Activated naive CD4-positive, alpha-beta T cell treated with anti-CD3 and anti-CD28 coated beads for 36 hours (primary cell): ENCODE results near the gene ABI3BP. TPM values are rescaled to one million over a fixed set of nuclear protein-coding genes. Genes with fewer than 3 reads are reported as not detected.

Source experiments
- CTCF ChIA-PET: fragments of 350-600 bp; sonication (Branson Sonifier 250); formaldehyde crosslinking; loops from one replicate; lab custom pipeline; 2021; ENCODE audit warnings: antibody characterized with exemption; lab: Charles Lee
- DNase-seq: peaks from one replicate; pipeline ENCODE4 v3.0.0-alpha.2; 2020
- H3K27ac Mint-ChIP-seq: one replicate; pipeline ENCODE4 v1.8.0; 2021; ENCODE audit warnings: mild to moderate bottlenecking, mixed read lengths
- H3K27me3 Mint-ChIP-seq: one replicate; pipeline ENCODE4 v1.8.0; 2021; ENCODE audit warnings: low read depth, mixed read lengths
- H3K36me3 Mint-ChIP-seq: one replicate; pipeline ENCODE4 v1.8.0; 2021; ENCODE audit warnings: low read depth, mixed read lengths
- H3K4me1 Mint-ChIP-seq: one replicate; pipeline ENCODE4 v1.8.0; 2021; ENCODE audit warnings: low read depth, mixed read lengths
- H3K4me3 Mint-ChIP-seq: one replicate; pipeline ENCODE4 v1.8.0; 2021; ENCODE audit warnings: mild to moderate bottlenecking, moderate library complexity, mixed read lengths
- H3K9me3 Mint-ChIP-seq: one replicate; pipeline ENCODE4 v1.8.0; 2021; ENCODE audit warnings: mixed read lengths
- intact Hi-C: fragments of 100-400 bp; cut with micrococcal nuclease; formaldehyde crosslinking; loops from one replicate; pipeline ENCODE4 v1.15.1; 2023
- total RNA-seq, 2 experiments: library from RNA; stranded (reverse); gene quantifications; one replicate each; pipeline ENCODE4 v1.2.3, GENCODE V29; 2021

Gene ABI3BP
- total RNA-seq, 2 experiments from 2014 or later = not detected

GRCh38 chr3:100976611-100977010 lies 16.6 kb downstream of the ABI3BP start:
- intact Hi-C loops = no loop called here
- Mint-ChIP-seq H3K36me3 (no peaks in the 10 kb centered on the region), H3K4me1 (no peaks in the 10 kb centered on the region), H3K9me3 (no peaks in the 10 kb centered on the region), H3K4me3 (no peak overlapping the region), H3K27ac (no peak overlapping the region), H3K27me3 (peaks cover 5% of the 10 kb centered on the region)
- CTCF ChIA-PET = interaction anchor here (0.5 kb wide), 1 partner anchor 662 kb away, joined by 4 read pairs; no protein-coding TSS in a partner anchor
- DNase-seq = no peak

GRCh38 chr3:100975714-100976113 lies 17.5 kb downstream of the ABI3BP start:
- no peaks in the 10 kb centered on the region for H3K36me3 Mint-ChIP-seq
- no peak overlapping the region for H3K27ac Mint-ChIP-seq
- intact Hi-C loops = no loop called here
- no peak for DNase-seq
- H3K27me3 Mint-ChIP-seq = peaks cover 5% of the 10 kb centered on the region
- CTCF ChIA-PET = no interaction called here
- H3K9me3 Mint-ChIP-seq = no peaks in the 10 kb centered on the region
- no peaks in the 10 kb centered on the region for H3K4me1 Mint-ChIP-seq
- no peak overlapping the region for H3K4me3 Mint-ChIP-seq

GRCh38 chr3:100973594-100973993 lies 19.6 kb downstream of the ABI3BP start:
- Mint-ChIP-seq H3K27ac (no peak overlapping the region), H3K4me3 (no peak overlapping the region), H3K36me3 (no peaks in the 10 kb centered on the region), H3K4me1 (no peaks in the 10 kb centered on the region), H3K9me3 (no peaks in the 10 kb centered on the region), H3K27me3 (peaks cover 2% of the 10 kb centered on the region)
- no peak for DNase-seq
- intact Hi-C loops = no loop called here
- CTCF ChIA-PET = no interaction called here

GRCh38 chr3:100972867-100973266 lies 20.4 kb downstream of the ABI3BP start:
- CTCF ChIA-PET = no interaction called here
- H3K9me3 Mint-ChIP-seq = no peaks in the 10 kb centered on the region

GRCh38 chr3:100972301-100972844 lies 20.8 kb downstream of the ABI3BP start:
- intact Hi-C loops = no loop called here
- no peaks in the 10 kb centered on the region for H3K4me1 Mint-ChIP-seq

More at GRCh38 chr3:100972867-100973266, 20.4 kb downstream of the ABI3BP start:
- DNase-seq = no peak
- no peaks in the 10 kb centered on the region for H3K4me1 Mint-ChIP-seq
- H3K36me3 Mint-ChIP-seq = no peaks in the 10 kb centered on the region
- no peak overlapping the region for H3K27ac Mint-ChIP-seq
- H3K4me3 Mint-ChIP-seq = no peak overlapping the region
- intact Hi-C loops = no loop called here
- peaks cover 2% of the 10 kb centered on the region for H3K27me3 Mint-ChIP-seq

GRCh38 chr3:100971798-100972197 lies 21.4 kb downstream of the ABI3BP start:
- intact Hi-C loops = no loop called here
- CTCF ChIA-PET = interaction anchor here (0.6 kb wide), 1 partner anchor 190 kb away, joined by 3 read pairs; no protein-coding TSS in a partner anchor
- no peak overlapping the region for H3K27ac Mint-ChIP-seq
- H3K27me3 Mint-ChIP-seq = peaks cover 2% of the 10 kb centered on the region
- H3K9me3 Mint-ChIP-seq = no peaks in the 10 kb centered on the region
- H3K4me1 Mint-ChIP-seq = no peaks in the 10 kb centered on the region
- no peaks in the 10 kb centered on the region for H3K36me3 Mint-ChIP-seq
- no peak overlapping the region for H3K4me3 Mint-ChIP-seq
- no peak for DNase-seq

More at GRCh38 chr3:100972301-100972844, 20.8 kb downstream of the ABI3BP start:
- Mint-ChIP-seq H3K9me3 (no peaks in the 10 kb centered on the region), H3K27ac (no peak overlapping the region), H3K4me3 (no peak overlapping the region), H3K36me3 (no peaks in the 10 kb centered on the region), H3K27me3 (peaks cover 2% of the 10 kb centered on the region)
- CTCF ChIA-PET = interaction anchor here (0.6 kb wide), 1 partner anchor 190 kb away, joined by 3 read pairs; no protein-coding TSS in a partner anchor
- DNase-seq = no peak

- H3K4me1 Mint-ChIP-seq = no peaks in the 10 kb centered on the region
- H3K27ac Mint-ChIP-seq = no peak overlapping the region
- peaks cover 2% of the 10 kb centered on the region for H3K27me3 Mint-ChIP-seq
- no peak for DNase-seq
- no peak overlapping the region for H3K4me3 Mint-ChIP-seq
- CTCF ChIA-PET = no interaction called here
- no peaks in the 10 kb centered on the region for H3K36me3 Mint-ChIP-seq
- intact Hi-C loops = no loop called here
- no peaks in the 10 kb centered on the region for H3K9me3 Mint-ChIP-seq
Measured at GRCh38 chr3:100970477-100970990, 22.7 kb downstream of the ABI3BP start.

- intact Hi-C loops = no loop called here
Measured at GRCh38 chr3:100968932-100969906, 24.0 kb downstream of the ABI3BP start.

GRCh38 chr3:100966807-100967206 lies 26.4 kb downstream of the ABI3BP start:
- Mint-ChIP-seq H3K27me3 (peaks cover 2% of the 10 kb centered on the region), H3K4me3 (no peak overlapping the region), H3K4me1 (no peaks in the 10 kb centered on the region), H3K27ac (no peak overlapping the region), H3K36me3 (no peaks in the 10 kb centered on the region), H3K9me3 (no peaks in the 10 kb centered on the region)
- CTCF ChIA-PET = no interaction called here
- no peak for DNase-seq
- intact Hi-C loops = no loop called here

More at GRCh38 chr3:100968932-100969906, 24.0 kb downstream of the ABI3BP start:
- H3K27me3 Mint-ChIP-seq = peaks cover 2% of the 10 kb centered on the region
- no peak overlapping the region for H3K4me3 Mint-ChIP-seq
- H3K27ac Mint-ChIP-seq = no peak overlapping the region
- no peak for DNase-seq
- no peaks in the 10 kb centered on the region for H3K9me3 Mint-ChIP-seq
- H3K36me3 Mint-ChIP-seq = no peaks in the 10 kb centered on the region
- CTCF ChIA-PET = no interaction called here
- no peaks in the 10 kb centered on the region for H3K4me1 Mint-ChIP-seq

GRCh38 chr3:100966049-100966491 lies 27.2 kb downstream of the ABI3BP start:
- intact Hi-C loops = no loop called here
- no peaks in the 10 kb centered on the region for H3K4me1 Mint-ChIP-seq
- H3K27me3 Mint-ChIP-seq = no peaks in the 10 kb centered on the region
- no peak for DNase-seq
- CTCF ChIA-PET = interaction anchor here (0.6 kb wide), 1 partner anchor 39 kb away, joined by 3 read pairs; no protein-coding TSS in a partner anchor
- no peak overlapping the region for H3K27ac Mint-ChIP-seq
- no peaks in the 10 kb centered on the region for H3K9me3 Mint-ChIP-seq
- H3K36me3 Mint-ChIP-seq = no peaks in the 10 kb centered on the region
- no peak overlapping the region for H3K4me3 Mint-ChIP-seq

- Mint-ChIP-seq H3K27ac (no peak overlapping the region), H3K4me1 (no peaks in the 10 kb centered on the region), H3K9me3 (peaks cover 9% of the 10 kb centered on the region), H3K4me3 (no peak overlapping the region), H3K36me3 (no peaks in the 10 kb centered on the region), H3K27me3 (no peaks in the 10 kb centered on the region)
- intact Hi-C loops = no loop called here
- no peak for DNase-seq
- CTCF ChIA-PET = no interaction called here
Measured at GRCh38 chr3:100963041-100963440, 30.2 kb downstream of the ABI3BP start.

GRCh38 chr3:100957261-100957986 lies 35.8 kb downstream of the ABI3BP start:
- Mint-ChIP-seq H3K27me3 (peaks cover 2% of the 10 kb centered on the region), H3K27ac (no peak overlapping the region), H3K9me3 (peaks cover 9% of the 10 kb centered on the region), H3K4me3 (no peak overlapping the region), H3K36me3 (no peaks in the 10 kb centered on the region), H3K4me1 (no peaks in the 10 kb centered on the region)
- DNase-seq = no peak
- intact Hi-C loops = no loop called here
- CTCF ChIA-PET = no interaction called here
